ENCODE results near the gene MAS1L. TPM values are rescaled to one million over a fixed set of nuclear protein-coding genes. Genes with fewer than 3 reads are reported as not detected.

MAS1L gene
- total and polyA plus RNA-seq, 2 donors from 2014 or later, result not detected

Other genes starting within 250 kb of the MAS1L start
- gene OR14J1, start 186.3 kb downstream of the MAS1L start, total RNA-seq, result not detected
- gene OR14J1, start 186.3 kb downstream of the MAS1L start, polyA plus RNA-seq (ENCODE audit: insufficient read depth, low read depth, low replicate concordance), result not detected
- not detected for gene OR5V1, start 119.1 kb downstream of the MAS1L start, total RNA-seq
- gene OR5V1, start 119.1 kb downstream of the MAS1L start, polyA plus RNA-seq (ENCODE audit: insufficient read depth, low read depth, low replicate concordance), result not detected
- not detected for gene OR12D3, start 112.7 kb downstream of the MAS1L start, total RNA-seq
- not detected for gene OR12D3, start 112.7 kb downstream of the MAS1L start, polyA plus RNA-seq (ENCODE audit: insufficient read depth, low read depth, low replicate concordance)
- gene OR12D2, start 92.3 kb downstream of the MAS1L start, total RNA-seq, result not detected
- not detected for gene OR12D2, start 92.3 kb downstream of the MAS1L start, polyA plus RNA-seq (ENCODE audit: insufficient read depth, low read depth, low replicate concordance)
- gene OR12D1, start 73.0 kb downstream of the MAS1L start, total RNA-seq, result not detected
- not detected for gene OR12D1, start 73.0 kb downstream of the MAS1L start, polyA plus RNA-seq (ENCODE audit: insufficient read depth, low read depth, low replicate concordance)
- gene OR10C1, start 48.6 kb downstream of the MAS1L start, total RNA-seq, result not detected
- gene OR10C1, start 48.6 kb downstream of the MAS1L start, polyA plus RNA-seq (ENCODE audit: insufficient read depth, low read depth, low replicate concordance), result not detected
- not detected for gene OR11A1, start 30.9 kb downstream of the MAS1L start, total RNA-seq
- gene OR11A1, start 30.9 kb downstream of the MAS1L start, polyA plus RNA-seq (ENCODE audit: insufficient read depth, low read depth, low replicate concordance), result not detected
- not detected for gene OR2H1, start 30.8 kb downstream of the MAS1L start, total RNA-seq
- not detected for gene OR2H1, start 30.8 kb downstream of the MAS1L start, polyA plus RNA-seq (ENCODE audit: insufficient read depth, low read depth, low replicate concordance)
- gene UBD, start 71.8 kb upstream of the MAS1L start, total RNA-seq, result 33.5 TPM
- 16.9 TPM for gene UBD, start 71.8 kb upstream of the MAS1L start, polyA plus RNA-seq (ENCODE audit: insufficient read depth, low read depth, low replicate concordance)
- gene OR2H2, start 97.2 kb upstream of the MAS1L start, total RNA-seq, result not detected
- gene OR2H2, start 97.2 kb upstream of the MAS1L start, polyA plus RNA-seq (ENCODE audit: insufficient read depth, low read depth, low replicate concordance), result not detected
- 46.7 TPM for gene GABBR1, start 145.2 kb upstream of the MAS1L start, total RNA-seq
- gene GABBR1, start 145.2 kb upstream of the MAS1L start, polyA plus RNA-seq (ENCODE audit: insufficient read depth, low read depth, low replicate concordance), result 12.7 TPM
- gene MOG, start 169.1 kb upstream of the MAS1L start, total RNA-seq, result not detected
- gene MOG, start 169.1 kb upstream of the MAS1L start, polyA plus RNA-seq (ENCODE audit: insufficient read depth, low read depth, low replicate concordance), result not detected
- 1.1 TPM for gene ZFP57, start 193.2 kb upstream of the MAS1L start, total RNA-seq
- not detected for gene ZFP57, start 193.2 kb upstream of the MAS1L start, polyA plus RNA-seq (ENCODE audit: insufficient read depth, low read depth, low replicate concordance)
- 87.8 TPM for gene HLA-F, start 235.5 kb upstream of the MAS1L start, total RNA-seq
- gene HLA-F, start 235.5 kb upstream of the MAS1L start, polyA plus RNA-seq (ENCODE audit: insufficient read depth, low read depth, low replicate concordance), result 52.1 TPM

Data from kidney (tissue), 2 donors.